Measurements from ENCODE around the gene AMBRA1. TPM values are rescaled to one million over a fixed set of nuclear protein-coding genes. Genes with fewer than 3 reads are reported as not detected.
A peak's percentile ranks its signal among the peaks of the same experiment; 100 is the strongest.

The AMBRA1 gene
- total RNA-seq, 1 experiment from 2014 or later: 21.0 TPM

GRCh38 chr11:46493791-46494190 lies 100.0 kb downstream of the AMBRA1 start:
- no peak for DNase-seq (ENCODE audit: low read depth)
- in situ Hi-C loops (cut with HindIII; ENCODE audit: low pct_unique_long_range_greater_than_20kb, low sequenced_read_pairs): no loop called here

- in situ Hi-C loops (cut with HindIII; ENCODE audit: low pct_unique_long_range_greater_than_20kb, low sequenced_read_pairs): no loop called here
- DNase-seq (ENCODE audit: low read depth): no peak
These were observed 101.3 kb downstream of the AMBRA1 start for GRCh38 chr11:46492532-46492931.

GRCh38 chr11:46491661-46492330 lies 102.0 kb downstream of the AMBRA1 start:
- in situ Hi-C loops (cut with HindIII; ENCODE audit: low pct_unique_long_range_greater_than_20kb, low sequenced_read_pairs): no loop called here
- no peak for DNase-seq (ENCODE audit: low read depth)

GRCh38 chr11:46490666-46491065 lies 103.2 kb downstream of the AMBRA1 start:
- in situ Hi-C loops (cut with HindIII; ENCODE audit: low pct_unique_long_range_greater_than_20kb, low sequenced_read_pairs): no loop called here
- no peak for DNase-seq (ENCODE audit: low read depth)

- in situ Hi-C loops (cut with HindIII; ENCODE audit: low pct_unique_long_range_greater_than_20kb, low sequenced_read_pairs): no loop called here
- DNase-seq (ENCODE audit: low read depth): peak; percentile 2
These were observed 103.9 kb downstream of the AMBRA1 start for GRCh38 chr11:46489656-46490560.

- in situ Hi-C loops (cut with HindIII; ENCODE audit: low pct_unique_long_range_greater_than_20kb, low sequenced_read_pairs): no loop called here
- DNase-seq (ENCODE audit: low read depth): no peak
These were observed 107.9 kb downstream of the AMBRA1 start for GRCh38 chr11:46485856-46486443.

GRCh38 chr11:46484101-46484500 lies 109.7 kb downstream of the AMBRA1 start:
- in situ Hi-C loops (cut with HindIII; ENCODE audit: low pct_unique_long_range_greater_than_20kb, low sequenced_read_pairs): no loop called here

GRCh38 chr11:46480909-46481308 lies 112.9 kb downstream of the AMBRA1 start:
- in situ Hi-C loops (cut with HindIII; ENCODE audit: low pct_unique_long_range_greater_than_20kb, low sequenced_read_pairs): no loop called here
- no peak for DNase-seq (ENCODE audit: low read depth)

More at GRCh38 chr11:46484101-46484500, 109.7 kb downstream of the AMBRA1 start:
- DNase-seq (ENCODE audit: low read depth): no peak

- in situ Hi-C loops (cut with HindIII; ENCODE audit: low pct_unique_long_range_greater_than_20kb, low sequenced_read_pairs): no loop called here
These were observed 113.6 kb downstream of the AMBRA1 start for GRCh38 chr11:46480166-46480726.

GRCh38 chr11:46479601-46480000 lies 114.2 kb downstream of the AMBRA1 start:
- DNase-seq (ENCODE audit: low read depth): no peak
- in situ Hi-C loops (cut with HindIII; ENCODE audit: low pct_unique_long_range_greater_than_20kb, low sequenced_read_pairs): no loop called here

More at GRCh38 chr11:46480166-46480726, 113.6 kb downstream of the AMBRA1 start:
- DNase-seq (ENCODE audit: low read depth): no peak

GRCh38 chr11:46478196-46478595 lies 115.6 kb downstream of the AMBRA1 start:
- in situ Hi-C loops (cut with HindIII; ENCODE audit: low pct_unique_long_range_greater_than_20kb, low sequenced_read_pairs): no loop called here
- no peak for DNase-seq (ENCODE audit: low read depth)

- no peak for DNase-seq (ENCODE audit: low read depth)
- in situ Hi-C loops (cut with HindIII; ENCODE audit: low pct_unique_long_range_greater_than_20kb, low sequenced_read_pairs): no loop called here
These were observed 116.7 kb downstream of the AMBRA1 start for GRCh38 chr11:46477136-46477535.

- in situ Hi-C loops (cut with HindIII; ENCODE audit: low pct_unique_long_range_greater_than_20kb, low sequenced_read_pairs): no loop called here
- DNase-seq (ENCODE audit: low read depth): no peak
These were observed 117.8 kb downstream of the AMBRA1 start for GRCh38 chr11:46475926-46476545.

GRCh38 chr11:46475051-46475925 lies 118.5 kb downstream of the AMBRA1 start:
- DNase-seq (ENCODE audit: low read depth): no peak
- in situ Hi-C loops (cut with HindIII; ENCODE audit: low pct_unique_long_range_greater_than_20kb, low sequenced_read_pairs): no loop called here

GRCh38 chr11:46472662-46472994 lies 121.2 kb downstream of the AMBRA1 start:
- in situ Hi-C loops (cut with HindIII; ENCODE audit: low pct_unique_long_range_greater_than_20kb, low sequenced_read_pairs): no loop called here

GRCh38 chr11:46471943-46472661 lies 121.7 kb downstream of the AMBRA1 start:
- in situ Hi-C loops (cut with HindIII; ENCODE audit: low pct_unique_long_range_greater_than_20kb, low sequenced_read_pairs): no loop called here
- no peak for DNase-seq (ENCODE audit: low read depth)

More at GRCh38 chr11:46472662-46472994, 121.2 kb downstream of the AMBRA1 start:
- DNase-seq (ENCODE audit: low read depth): no peak

GRCh38 chr11:46469926-46470325 lies 123.9 kb downstream of the AMBRA1 start:
- in situ Hi-C loops (cut with HindIII; ENCODE audit: low pct_unique_long_range_greater_than_20kb, low sequenced_read_pairs): no loop called here
- DNase-seq (ENCODE audit: low read depth): no peak
